ENCODE measurements around the gene ADNP2. TPM values are rescaled to one million over a fixed set of nuclear protein-coding genes. Genes with fewer than 3 reads are reported as not detected.

The ADNP2 gene, protein sequence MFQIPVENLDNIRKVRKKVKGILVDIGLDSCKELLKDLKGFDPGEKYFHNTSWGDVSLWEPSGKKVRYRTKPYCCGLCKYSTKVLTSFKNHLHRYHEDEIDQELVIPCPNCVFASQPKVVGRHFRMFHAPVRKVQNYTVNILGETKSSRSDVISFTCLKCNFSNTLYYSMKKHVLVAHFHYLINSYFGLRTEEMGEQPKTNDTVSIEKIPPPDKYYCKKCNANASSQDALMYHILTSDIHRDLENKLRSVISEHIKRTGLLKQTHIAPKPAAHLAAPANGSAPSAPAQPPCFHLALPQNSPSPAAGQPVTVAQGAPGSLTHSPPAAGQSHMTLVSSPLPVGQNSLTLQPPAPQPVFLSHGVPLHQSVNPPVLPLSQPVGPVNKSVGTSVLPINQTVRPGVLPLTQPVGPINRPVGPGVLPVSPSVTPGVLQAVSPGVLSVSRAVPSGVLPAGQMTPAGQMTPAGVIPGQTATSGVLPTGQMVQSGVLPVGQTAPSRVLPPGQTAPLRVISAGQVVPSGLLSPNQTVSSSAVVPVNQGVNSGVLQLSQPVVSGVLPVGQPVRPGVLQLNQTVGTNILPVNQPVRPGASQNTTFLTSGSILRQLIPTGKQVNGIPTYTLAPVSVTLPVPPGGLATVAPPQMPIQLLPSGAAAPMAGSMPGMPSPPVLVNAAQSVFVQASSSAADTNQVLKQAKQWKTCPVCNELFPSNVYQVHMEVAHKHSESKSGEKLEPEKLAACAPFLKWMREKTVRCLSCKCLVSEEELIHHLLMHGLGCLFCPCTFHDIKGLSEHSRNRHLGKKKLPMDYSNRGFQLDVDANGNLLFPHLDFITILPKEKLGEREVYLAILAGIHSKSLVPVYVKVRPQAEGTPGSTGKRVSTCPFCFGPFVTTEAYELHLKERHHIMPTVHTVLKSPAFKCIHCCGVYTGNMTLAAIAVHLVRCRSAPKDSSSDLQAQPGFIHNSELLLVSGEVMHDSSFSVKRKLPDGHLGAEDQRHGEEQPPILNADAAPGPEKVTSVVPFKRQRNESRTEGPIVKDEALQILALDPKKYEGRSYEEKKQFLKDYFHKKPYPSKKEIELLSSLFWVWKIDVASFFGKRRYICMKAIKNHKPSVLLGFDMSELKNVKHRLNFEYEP
- total RNA-seq (8.0 TPM), polyA plus RNA-seq (9.7 TPM)
- long read RNA-seq, donor 1, result 0 reads
- long read RNA-seq, donor 2, full-length matches to known transcripts, result 2 of 2 reads
- long read RNA-seq, donor 2, partial matches to known transcripts, result 0 of 2 reads
- long read RNA-seq, donor 2, other reads (novel, unspliced or antisense), result 0 of 2 reads
- long read RNA-seq, donor 3, full-length matches to known transcripts, result 2 of 2 reads
- long read RNA-seq, donor 3, partial matches to known transcripts, result 0 of 2 reads
- long read RNA-seq, donor 3, other reads (novel, unspliced or antisense), result 0 of 2 reads
- long read RNA-seq, donor 4, full-length matches to known transcripts, result 4 of 4 reads
- long read RNA-seq, donor 4, partial matches to known transcripts, result 0 of 4 reads
- long read RNA-seq, donor 4, other reads (novel, unspliced or antisense), result 0 of 4 reads
- long read RNA-seq, donor 5, full-length matches to known transcripts, result 5 of 5 reads
- long read RNA-seq, donor 5, partial matches to known transcripts, result 0 of 5 reads
- long read RNA-seq, donor 5, other reads (novel, unspliced or antisense), result 0 of 5 reads
- long read RNA-seq, donor 6, full-length matches to known transcripts, result 2 of 2 reads
- long read RNA-seq, donor 6, partial matches to known transcripts, result 0 of 2 reads
- long read RNA-seq, donor 6, other reads (novel, unspliced or antisense), result 0 of 2 reads
- long read RNA-seq, donor 7, full-length matches to known transcripts, result 6 of 6 reads
- long read RNA-seq, donor 7, partial matches to known transcripts, result 0 of 6 reads
- long read RNA-seq, donor 7, other reads (novel, unspliced or antisense), result 0 of 6 reads
- long read RNA-seq, donor 8, result 0 reads
- long read RNA-seq, donor 9, full-length matches to known transcripts, result 4 of 4 reads
- long read RNA-seq, donor 9, partial matches to known transcripts, result 0 of 4 reads
- long read RNA-seq, donor 9, other reads (novel, unspliced or antisense), result 0 of 4 reads
- long read RNA-seq, donor 10, full-length matches to known transcripts, result 4 of 4 reads
- long read RNA-seq, donor 10, partial matches to known transcripts, result 0 of 4 reads
- long read RNA-seq, donor 10, other reads (novel, unspliced or antisense), result 0 of 4 reads

DNA sequence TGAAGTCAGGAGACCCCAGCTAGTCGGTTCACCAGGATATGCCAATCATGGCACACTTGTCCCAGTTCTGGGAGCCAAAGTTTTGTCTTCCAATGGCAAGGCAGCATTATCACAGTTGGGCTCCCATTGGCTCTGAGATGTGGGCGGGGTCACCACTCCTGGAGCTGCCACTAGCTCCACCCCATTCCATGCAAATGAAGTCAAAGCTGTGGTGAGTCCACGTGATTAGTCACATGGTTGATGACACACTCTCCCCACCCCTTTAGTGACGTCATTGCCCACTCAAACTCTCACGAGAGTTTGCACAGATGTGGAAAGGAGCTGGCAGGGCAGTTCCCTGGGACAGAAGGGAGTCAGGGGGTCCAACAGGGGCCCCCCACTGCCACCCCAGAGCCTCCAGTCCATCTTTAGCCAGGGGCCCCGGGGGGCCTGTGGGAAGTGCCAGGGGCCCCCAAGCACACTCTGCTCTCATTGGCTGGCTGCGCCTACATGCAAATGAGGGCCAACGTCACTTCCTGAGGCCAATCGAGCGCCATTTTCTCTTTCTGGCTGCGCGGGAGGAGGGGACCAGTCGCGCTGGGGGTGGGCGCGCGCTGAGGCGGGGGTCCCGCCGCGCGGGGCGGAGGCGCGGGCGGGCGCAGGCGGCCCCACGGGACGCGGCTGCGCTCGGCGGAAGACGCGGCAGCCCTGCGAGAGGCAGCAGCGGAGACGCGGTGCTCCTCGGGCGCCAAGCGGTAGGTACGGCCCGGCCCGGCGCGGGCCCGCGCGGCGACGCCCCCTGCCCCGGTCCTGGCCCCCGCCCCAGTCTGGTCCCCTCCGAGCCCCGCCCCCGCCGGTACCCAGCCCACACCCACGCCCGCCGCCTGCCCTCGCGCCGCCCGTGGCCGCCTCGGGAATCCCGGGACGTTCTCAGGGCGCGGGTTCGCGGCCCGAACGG lies at the start of gene ADNP2:
TSS of gene ADNP2 (plus strand) at position 524 of the 937 bp plus-strand sequence. CDS start 8,281 bp downstream, outside the sequence.
- Histone ChIP-seq H3K4me1 (ENCODE audit: control insufficient read depth in 2 of 2, insufficient read depth in 2 of 2, low read length in 2 of 2) (peaks cover 8 to 10% of the 10 kb centered on the region in 2 donors), H3K27ac (ENCODE audit: low read depth in 1 of 2, low read length in 1 of 2) (peak within 1 kb of the TSS; percentile 78 to 86), H3K36me3 (ENCODE audit: control insufficient read depth in 2 of 2, insufficient read depth in 2 of 2, low read length in 1 of 2) (no peaks in the 10 kb centered on the region), H3K27me3 (ENCODE audit: control insufficient read depth in 2 of 2, insufficient read depth in 1 of 2, low read length in 1 of 2) (peaks cover 0 to 2% of the 10 kb centered on the region in 2 donors), H3K4me3 (ENCODE audit: low read length in 2 of 2) (peak within 1 kb of the TSS; percentile 67 to 83), H3K9me3 (ENCODE audit: control insufficient read depth in 2 of 2, insufficient read depth in 1 of 2, low read length in 1 of 2) (peaks cover 0 to 5% of the 10 kb centered on the region in 2 donors)
- 2% methylated on average over 76 of the region's 76 CpGs for WGBS
- DNase-seq (ENCODE audit: low read depth in 6 of 9, low spot score in 9 of 9), result peak; percentile 43 to 88 (median 66)

DNA sequence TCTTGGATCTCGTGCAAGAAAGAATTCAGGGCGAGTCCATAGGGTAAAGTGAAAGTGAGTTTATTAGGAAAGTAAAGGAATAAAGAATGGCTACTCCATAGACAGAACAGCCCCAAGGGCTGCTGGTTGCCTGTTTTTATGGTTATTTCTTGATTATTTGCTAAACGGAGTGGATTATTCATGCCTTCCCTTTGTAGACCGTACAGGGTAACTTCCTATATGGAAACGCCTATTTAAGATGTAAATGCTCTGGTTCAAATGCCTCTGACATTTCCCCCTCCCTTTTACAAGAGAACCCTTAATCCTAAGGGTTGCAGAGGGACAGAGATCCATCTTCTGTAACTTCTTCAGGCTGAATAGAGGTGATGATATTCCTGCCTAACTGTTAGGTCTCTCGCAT lies 49.1 kb upstream of the ADNP2 start:
- WGBS, result 96% methylated on average over 6 of the region's 6 CpGs
- DNase-seq (ENCODE audit: low read depth in 6 of 9, low spot score in 9 of 9), result no peak
- no peak overlapping the region for H3K27ac ChIP-seq (ENCODE audit: low read depth in 1 of 2, low read length in 1 of 2)
- H3K4me3 ChIP-seq (ENCODE audit: low read length in 2 of 2), result no peak overlapping the region
- no peaks in the 10 kb centered on the region for H3K27me3 ChIP-seq (ENCODE audit: control insufficient read depth in 2 of 2, insufficient read depth in 1 of 2, low read length in 1 of 2)
- no peaks in the 10 kb centered on the region for H3K4me1 ChIP-seq (ENCODE audit: control insufficient read depth in 2 of 2, insufficient read depth in 2 of 2, low read length in 2 of 2)
- H3K9me3 ChIP-seq (ENCODE audit: control insufficient read depth in 2 of 2, insufficient read depth in 1 of 2, low read length in 1 of 2), result peaks cover 4 to 27% of the 10 kb centered on the region in 2 donors
- H3K36me3 ChIP-seq (ENCODE audit: control insufficient read depth in 2 of 2, insufficient read depth in 2 of 2, low read length in 1 of 2), result no peaks in the 10 kb centered on the region

DNA sequence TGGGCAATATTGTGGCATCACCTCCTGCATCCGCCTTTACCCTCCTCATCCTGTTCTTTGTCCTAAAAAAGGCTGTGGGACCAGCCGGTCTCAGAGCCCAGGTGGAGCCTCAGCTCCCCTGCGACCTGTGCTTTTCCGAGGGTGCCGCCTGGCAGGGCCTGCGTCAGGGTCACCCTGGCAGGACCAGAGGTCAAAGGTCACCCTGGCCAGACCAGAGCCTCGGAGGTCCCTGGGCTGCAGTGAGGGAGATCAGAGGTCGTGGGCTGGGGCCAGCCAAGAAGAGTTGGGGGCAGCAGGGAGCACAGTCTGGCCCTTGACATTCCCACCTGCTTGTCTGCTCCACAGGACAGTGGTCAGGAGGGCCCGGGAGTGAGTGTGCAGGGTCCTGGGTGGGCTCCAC lies 43.4 kb upstream of the ADNP2 start:
- Histone ChIP-seq H3K4me1 (ENCODE audit: control insufficient read depth in 2 of 2, insufficient read depth in 2 of 2, low read length in 2 of 2) (no peaks in the 10 kb centered on the region), H3K27ac (ENCODE audit: low read depth in 1 of 2, low read length in 1 of 2) (no peak overlapping the region), H3K27me3 (ENCODE audit: control insufficient read depth in 2 of 2, insufficient read depth in 1 of 2, low read length in 1 of 2) (no peaks in the 10 kb centered on the region), H3K9me3 (ENCODE audit: control insufficient read depth in 2 of 2, insufficient read depth in 1 of 2, low read length in 1 of 2) (peaks cover 0 to 7% of the 10 kb centered on the region in 2 donors), H3K36me3 (ENCODE audit: control insufficient read depth in 2 of 2, insufficient read depth in 2 of 2, low read length in 1 of 2) (no peaks in the 10 kb centered on the region), H3K4me3 (ENCODE audit: low read length in 2 of 2) (no peak overlapping the region)
- 96% methylated on average over 9 of the region's 9 CpGs for WGBS
- no peak for DNase-seq (ENCODE audit: low read depth in 6 of 9, low spot score in 9 of 9)

DNA sequence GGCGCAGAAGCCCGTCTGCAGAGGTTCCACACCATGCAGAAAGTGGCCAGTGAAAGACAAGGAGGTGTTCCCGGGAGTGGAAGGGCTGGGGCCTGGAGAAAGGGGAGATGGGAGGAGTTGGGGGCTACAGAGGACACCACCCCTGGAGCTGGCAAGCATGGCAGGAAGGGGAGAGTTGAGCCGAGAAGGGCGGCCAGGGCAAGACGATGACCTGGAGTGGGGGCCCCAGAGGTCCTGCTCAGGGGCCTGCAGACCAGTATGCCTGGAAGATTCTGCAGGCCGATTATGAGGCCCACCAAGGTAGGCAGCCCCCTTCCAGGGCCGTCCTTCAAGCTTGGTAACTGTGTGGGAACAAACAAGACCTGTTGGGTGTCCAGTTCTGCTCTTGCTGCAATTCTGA lies 41.7 kb upstream of the ADNP2 start:
- no peaks in the 10 kb centered on the region for H3K27me3 ChIP-seq (ENCODE audit: control insufficient read depth in 2 of 2, insufficient read depth in 1 of 2, low read length in 1 of 2)
- DNase-seq (ENCODE audit: low read depth in 6 of 9, low spot score in 9 of 9), result no peak
- no peaks in the 10 kb centered on the region for H3K4me1 ChIP-seq (ENCODE audit: control insufficient read depth in 2 of 2, insufficient read depth in 2 of 2, low read length in 2 of 2)
- H3K27ac ChIP-seq (ENCODE audit: low read depth in 1 of 2, low read length in 1 of 2), result no peak overlapping the region
- no peaks in the 10 kb centered on the region for H3K36me3 ChIP-seq (ENCODE audit: control insufficient read depth in 2 of 2, insufficient read depth in 2 of 2, low read length in 1 of 2)
- peaks cover 0 to 9% of the 10 kb centered on the region in 2 donors for H3K9me3 ChIP-seq (ENCODE audit: control insufficient read depth in 2 of 2, insufficient read depth in 1 of 2, low read length in 1 of 2)
- 95% methylated on average over 8 of the region's 8 CpGs for WGBS
- no peak overlapping the region for H3K4me3 ChIP-seq (ENCODE audit: low read length in 2 of 2)

DNA sequence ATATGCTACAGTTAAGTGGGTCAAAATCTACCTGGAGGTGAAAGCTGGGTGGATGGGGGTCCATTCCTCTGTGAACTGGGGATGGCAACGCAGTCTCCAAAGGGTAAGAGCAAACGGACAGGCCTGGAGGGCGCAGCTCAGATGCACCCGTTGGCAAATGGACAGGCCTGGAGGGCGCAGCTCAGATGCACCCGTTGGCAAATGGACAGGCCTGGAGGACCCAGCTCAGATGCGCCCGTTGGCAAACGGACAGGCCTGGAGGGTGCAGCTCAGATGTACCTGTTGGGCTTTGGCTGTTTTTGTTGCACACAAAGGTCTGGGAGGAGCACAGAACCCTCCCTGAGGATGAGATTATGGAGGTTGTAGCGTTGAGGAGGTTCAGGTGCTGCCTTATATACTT lies 41.2 kb upstream of the ADNP2 start:
- H3K36me3 ChIP-seq (ENCODE audit: control insufficient read depth in 2 of 2, insufficient read depth in 2 of 2, low read length in 1 of 2), result no peaks in the 10 kb centered on the region
- WGBS, result 97% methylated on average over 10 of the region's 10 CpGs
- DNase-seq (ENCODE audit: low read depth in 6 of 9, low spot score in 9 of 9), result no peak

DNA sequence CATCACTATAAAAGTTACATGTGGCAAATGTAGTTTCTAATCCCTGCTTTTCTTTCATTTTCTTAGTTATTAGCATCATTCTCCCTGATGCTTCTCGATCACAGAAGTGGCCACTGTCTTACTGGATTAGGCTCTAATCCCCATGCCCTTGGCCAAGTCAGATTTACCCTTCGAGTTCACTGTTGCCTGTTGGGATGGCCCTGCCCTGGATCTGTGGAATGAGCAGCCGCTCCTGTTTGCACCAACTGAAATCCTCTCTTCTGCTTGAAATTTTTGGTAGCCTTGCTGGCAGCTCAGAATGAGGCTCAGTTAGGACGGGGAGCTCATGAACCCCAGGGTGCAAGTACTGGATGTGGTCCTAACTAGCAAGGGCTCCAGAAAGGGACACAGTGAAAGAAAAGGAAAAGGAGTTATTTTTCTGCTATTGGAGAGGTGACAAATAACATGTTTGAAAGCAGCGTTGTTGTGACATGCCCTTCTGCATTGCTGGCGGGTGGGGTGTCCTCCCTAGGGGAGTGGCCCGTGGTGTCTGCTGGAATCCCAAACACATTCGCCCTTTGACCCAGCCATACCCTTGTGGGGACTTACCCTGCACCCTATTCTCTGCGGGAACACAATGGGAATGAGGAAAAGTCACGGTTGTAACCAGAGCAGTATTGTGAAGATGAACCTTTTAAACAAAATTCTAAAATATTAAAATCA lies 40.3 kb upstream of the ADNP2 start:
- Histone ChIP-seq H3K9me3 (ENCODE audit: control insufficient read depth in 2 of 2, insufficient read depth in 1 of 2, low read length in 1 of 2) (peaks cover 0 to 12% of the 10 kb centered on the region in 2 donors), H3K27me3 (ENCODE audit: control insufficient read depth in 2 of 2, insufficient read depth in 1 of 2, low read length in 1 of 2) (no peaks in the 10 kb centered on the region), H3K36me3 (ENCODE audit: control insufficient read depth in 2 of 2, insufficient read depth in 2 of 2, low read length in 1 of 2) (no peaks in the 10 kb centered on the region), H3K4me1 (ENCODE audit: control insufficient read depth in 2 of 2, insufficient read depth in 2 of 2, low read length in 2 of 2) (no peaks in the 10 kb centered on the region), H3K4me3 (ENCODE audit: low read length in 2 of 2) (no peak overlapping the region), H3K27ac (ENCODE audit: low read depth in 1 of 2, low read length in 1 of 2) (no peak overlapping the region)
- WGBS, result 92% methylated on average over 10 of the region's 10 CpGs
- DNase-seq (ENCODE audit: low read depth in 6 of 9, low spot score in 9 of 9), result no peak

More for the DNA sequence above, 41.2 kb upstream of the ADNP2 start:
- Histone ChIP-seq H3K27me3 (ENCODE audit: control insufficient read depth in 2 of 2, insufficient read depth in 1 of 2, low read length in 1 of 2) (no peaks in the 10 kb centered on the region), H3K4me1 (ENCODE audit: control insufficient read depth in 2 of 2, insufficient read depth in 2 of 2, low read length in 2 of 2) (no peaks in the 10 kb centered on the region), H3K4me3 (ENCODE audit: low read length in 2 of 2) (no peak overlapping the region), H3K9me3 (ENCODE audit: control insufficient read depth in 2 of 2, insufficient read depth in 1 of 2, low read length in 1 of 2) (peaks cover 0 to 7% of the 10 kb centered on the region in 2 donors), H3K27ac (ENCODE audit: low read depth in 1 of 2, low read length in 1 of 2) (no peak overlapping the region)

DNA sequence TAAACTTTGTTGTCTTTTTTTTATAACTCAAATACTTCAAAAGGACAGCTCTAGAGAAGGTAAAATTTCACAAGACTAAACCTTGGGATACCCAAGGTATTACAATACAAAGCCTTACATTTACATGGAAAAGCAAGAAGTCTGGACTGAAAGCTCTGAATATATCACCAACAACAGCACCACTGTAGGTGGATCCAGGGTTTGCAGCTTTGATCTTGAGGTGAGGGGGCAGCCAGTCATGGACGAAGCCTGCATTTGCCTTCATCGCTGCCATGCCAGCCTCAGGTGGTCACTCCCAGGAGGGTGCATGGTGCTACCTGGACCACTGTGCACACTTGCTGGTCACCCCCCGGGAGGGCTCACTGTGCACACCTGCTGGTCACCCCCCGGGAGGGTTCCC lies 38.2 kb upstream of the ADNP2 start:
- Histone ChIP-seq H3K4me1 (ENCODE audit: control insufficient read depth in 2 of 2, insufficient read depth in 2 of 2, low read length in 2 of 2) (no peaks in the 10 kb centered on the region), H3K4me3 (ENCODE audit: low read length in 2 of 2) (no peak overlapping the region), H3K27me3 (ENCODE audit: control insufficient read depth in 2 of 2, insufficient read depth in 1 of 2, low read length in 1 of 2) (no peaks in the 10 kb centered on the region), H3K36me3 (ENCODE audit: control insufficient read depth in 2 of 2, insufficient read depth in 2 of 2, low read length in 1 of 2) (no peaks in the 10 kb centered on the region), H3K9me3 (ENCODE audit: control insufficient read depth in 2 of 2, insufficient read depth in 1 of 2, low read length in 1 of 2) (peaks cover 0 to 15% of the 10 kb centered on the region in 2 donors), H3K27ac (ENCODE audit: low read depth in 1 of 2, low read length in 1 of 2) (no peak overlapping the region)
- WGBS, result 97% methylated on average over 4 of the region's 4 CpGs
- no peak for DNase-seq (ENCODE audit: low read depth in 6 of 9, low spot score in 9 of 9)
